ENCODE data around the gene SLC6A3.
"Not testable (repeated sequence)": the region's sequence is repeated elsewhere in the genome, so short reads cannot be mapped to it uniquely, and the experiment has no call there.

Gene SLC6A3

GRCh38 chr5:1370006-1370405 is 75.2 kb downstream of the SLC6A3 start:
- DNase-seq (ENCODE audit: low read depth), result no peak

GRCh38 chr5:1368756-1369155 is 76.5 kb downstream of the SLC6A3 start:
- no peak for DNase-seq (ENCODE audit: low read depth)

DNA sequence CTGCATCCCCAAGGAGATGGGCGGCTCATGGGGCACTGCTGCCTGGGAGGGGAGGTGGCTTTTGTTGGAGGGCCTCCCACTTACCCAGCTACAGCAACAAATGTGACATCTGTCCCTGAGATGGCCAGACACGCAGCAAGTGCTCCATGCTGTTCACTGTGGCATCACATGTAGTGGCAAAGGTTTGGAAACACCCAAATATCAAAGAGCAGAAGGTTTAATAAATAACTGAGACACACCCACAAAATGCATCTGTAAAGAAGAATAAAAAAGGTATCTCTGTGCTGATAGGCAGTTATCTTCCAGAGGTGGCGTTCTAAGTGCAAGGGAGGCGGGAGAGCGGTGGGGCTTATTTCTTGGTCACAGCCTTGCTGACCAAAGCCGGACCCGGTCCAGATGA is 77.0 kb downstream of the SLC6A3 start:
- no peak for DNase-seq (ENCODE audit: low read depth)

DNA sequence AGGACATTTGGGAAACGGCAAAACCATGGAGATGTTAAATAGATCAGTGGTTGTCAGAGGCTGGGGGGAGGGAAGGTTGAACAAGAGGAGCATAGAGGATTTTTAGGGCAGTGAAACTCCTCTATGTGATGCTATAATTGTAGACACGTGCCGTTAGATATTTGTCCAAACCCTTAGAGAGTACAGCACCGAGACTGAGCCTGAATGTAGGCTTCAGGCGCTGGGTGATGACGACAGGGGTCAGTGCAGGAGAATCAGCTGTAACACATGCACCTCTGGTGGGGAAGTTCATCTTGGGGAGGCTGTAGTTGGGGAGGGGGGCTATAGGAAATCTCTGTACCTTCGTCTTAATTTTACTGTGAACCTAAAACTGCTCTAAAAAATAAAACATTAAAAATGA is 78.1 kb downstream of the SLC6A3 start:
- no peak for DNase-seq (ENCODE audit: low read depth)

DNA sequence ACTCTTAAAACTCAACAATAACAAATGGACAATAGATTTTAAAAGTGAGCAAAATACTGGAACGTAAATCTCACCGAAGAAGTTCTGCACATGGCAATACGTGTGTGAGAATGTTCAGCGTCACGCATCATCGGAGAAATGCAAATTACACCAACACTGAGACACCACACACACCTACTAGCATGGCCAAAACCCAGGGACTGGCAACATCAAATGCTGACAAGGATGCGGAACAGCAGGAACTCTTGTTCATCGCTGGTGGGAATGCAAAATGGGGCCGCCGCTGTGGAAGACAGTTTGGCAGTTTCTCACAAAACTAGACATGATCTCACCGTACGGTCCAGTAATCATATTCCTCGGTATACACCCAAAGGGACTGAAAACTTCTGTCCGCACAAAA is 78.7 kb downstream of the SLC6A3 start:
- no peak for DNase-seq (ENCODE audit: low read depth)

DNA sequence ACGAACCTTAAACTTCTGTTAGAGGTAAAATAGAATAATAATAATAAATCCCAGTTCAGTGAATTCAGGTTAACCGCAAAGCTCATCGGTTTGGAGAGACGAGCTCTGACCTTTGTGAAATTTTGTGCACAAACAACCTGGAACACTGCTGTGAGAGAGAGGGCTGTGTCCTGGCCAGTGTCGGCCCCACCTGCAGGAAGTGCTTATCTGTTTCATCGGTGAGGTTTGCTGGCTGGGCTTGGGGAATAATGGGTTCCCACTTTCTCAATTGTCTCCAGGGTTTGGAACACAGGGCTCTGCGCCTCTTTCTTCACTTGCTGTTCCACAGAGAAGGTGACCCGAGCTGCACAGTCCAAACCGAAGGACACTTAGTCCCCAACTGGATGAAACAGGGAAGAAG is 81.0 kb downstream of the SLC6A3 start:
- DNase-seq (ENCODE audit: low read depth), result no peak

DNA sequence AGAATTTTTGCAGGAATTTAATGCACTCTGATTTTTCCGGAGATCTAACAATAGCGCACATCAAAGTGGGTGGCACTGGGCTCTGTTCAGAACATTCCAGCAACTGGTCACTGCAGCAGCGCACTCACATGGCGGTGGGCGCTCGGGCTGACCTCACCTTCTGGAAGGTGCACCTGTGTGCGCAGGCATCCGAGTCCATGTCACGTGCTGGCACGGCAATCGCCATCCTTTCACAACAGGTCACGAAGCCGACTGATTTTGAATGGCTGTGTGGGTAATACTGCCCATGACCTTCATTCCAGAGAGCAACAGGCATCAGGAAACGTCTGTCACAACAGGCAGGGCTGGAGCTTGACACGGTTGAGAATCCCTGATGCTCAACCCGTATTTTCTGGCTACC is 81.7 kb downstream of the SLC6A3 start:
- no peak for DNase-seq (ENCODE audit: low read depth)

DNA sequence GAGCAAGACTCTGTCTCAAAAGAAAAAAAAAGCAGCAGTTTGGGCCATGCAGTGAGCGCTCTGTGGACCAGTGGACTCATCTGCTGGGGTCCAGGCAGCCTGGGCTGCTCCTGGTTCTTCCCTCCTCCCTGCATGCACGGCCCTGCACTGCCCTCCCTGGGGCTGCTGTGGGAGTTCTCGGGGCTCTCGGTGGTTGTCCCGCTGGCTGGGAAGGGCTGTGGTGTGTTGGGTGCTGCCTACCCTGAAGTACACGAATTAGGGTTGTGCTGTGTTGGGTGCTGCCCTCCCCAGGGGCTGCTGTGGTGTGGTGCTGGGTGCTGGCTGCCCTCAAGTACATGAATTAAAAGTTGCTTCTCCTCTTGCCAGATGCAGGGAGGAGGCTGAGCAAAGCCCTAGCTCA is 82.1 kb downstream of the SLC6A3 start:
- DNase-seq (ENCODE audit: low read depth), result no peak

DNA sequence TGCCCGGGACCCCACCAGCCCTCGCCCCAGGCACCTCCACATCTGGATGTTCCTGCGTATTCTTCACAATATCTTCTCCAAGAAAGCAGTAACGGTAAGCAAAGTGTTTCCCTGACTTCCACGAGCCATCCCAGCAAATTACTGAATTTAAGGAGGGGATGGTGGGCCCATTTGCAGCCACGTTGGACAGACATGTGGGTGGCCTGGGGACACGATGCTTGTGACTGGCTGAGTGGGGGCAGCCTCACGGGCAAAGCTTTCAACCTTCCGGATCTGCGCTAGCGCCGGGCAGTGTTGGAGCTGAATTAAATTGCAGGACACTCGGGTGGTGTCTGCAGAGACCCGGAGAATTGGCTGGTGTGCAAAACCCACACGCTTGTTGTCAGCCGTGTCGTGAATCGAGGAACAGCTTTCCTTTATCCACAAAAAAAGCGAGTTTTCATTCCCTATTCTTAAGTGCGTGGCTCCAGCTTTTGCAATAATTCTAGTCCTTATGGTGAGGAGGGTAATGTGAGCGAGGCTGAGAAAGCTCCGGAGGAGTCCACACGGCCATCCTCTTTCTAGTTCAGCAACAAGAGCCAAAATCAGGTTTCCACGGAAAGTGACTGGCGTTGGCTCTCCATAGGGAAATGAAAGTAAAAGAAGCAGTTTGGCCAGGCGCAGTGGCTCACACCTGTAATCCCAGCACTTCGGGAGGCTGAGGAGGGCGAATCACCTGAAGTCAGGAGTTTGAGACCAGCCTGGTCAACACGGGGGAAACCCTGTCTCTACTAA is 82.8 kb downstream of the SLC6A3 start:
- no peak for DNase-seq (ENCODE audit: low read depth)

DNA sequence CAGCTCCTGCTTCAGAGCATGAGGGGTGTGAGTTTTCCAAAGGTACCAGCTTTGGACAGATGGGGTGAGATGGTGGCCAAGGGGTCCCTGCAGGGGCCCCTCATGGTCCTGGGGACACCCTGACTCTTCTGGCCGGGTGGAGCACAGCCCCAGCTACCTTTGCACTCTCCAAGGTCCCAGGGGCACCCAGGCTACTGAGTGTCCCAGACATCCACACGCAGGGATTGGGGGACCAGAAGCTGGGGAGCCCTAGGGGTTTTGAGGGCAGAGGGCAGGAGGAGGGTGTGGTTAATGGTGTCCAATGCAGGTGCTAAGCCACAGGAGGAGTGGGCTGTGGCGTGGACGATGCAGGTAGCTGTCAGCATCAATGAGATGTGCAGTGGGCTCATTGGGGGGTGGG is 84.4 kb downstream of the SLC6A3 start:
- no peak for DNase-seq (ENCODE audit: low read depth)

- DNase-seq (ENCODE audit: low read depth), result not testable (repeated sequence)
Observed at GRCh38 chr5:1360367-1360766, 84.9 kb downstream of the SLC6A3 start.

- no peak for DNase-seq (ENCODE audit: low read depth)
Observed at GRCh38 chr5:1359713-1360112, 85.5 kb downstream of the SLC6A3 start.

GRCh38 chr5:1359031-1359645 is 86.1 kb downstream of the SLC6A3 start:
- DNase-seq (ENCODE audit: low read depth), result no peak

DNA sequence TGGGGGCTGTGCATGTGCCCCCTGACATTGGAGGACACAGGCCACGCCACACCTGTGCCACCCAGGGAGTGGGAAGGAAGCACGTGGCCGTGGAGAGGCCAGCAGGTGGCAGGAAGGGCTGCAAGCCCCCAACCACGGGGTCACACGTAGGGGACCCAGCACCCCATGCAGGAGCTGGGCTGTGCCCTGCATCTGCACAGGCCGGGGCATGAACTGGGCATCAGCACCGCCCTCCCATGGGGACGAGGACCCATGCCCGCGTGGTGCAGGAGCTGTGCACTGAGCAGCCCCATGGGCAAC is 86.6 kb downstream of the SLC6A3 start:
- DNase-seq (ENCODE audit: low read depth), result no peak

DNA sequence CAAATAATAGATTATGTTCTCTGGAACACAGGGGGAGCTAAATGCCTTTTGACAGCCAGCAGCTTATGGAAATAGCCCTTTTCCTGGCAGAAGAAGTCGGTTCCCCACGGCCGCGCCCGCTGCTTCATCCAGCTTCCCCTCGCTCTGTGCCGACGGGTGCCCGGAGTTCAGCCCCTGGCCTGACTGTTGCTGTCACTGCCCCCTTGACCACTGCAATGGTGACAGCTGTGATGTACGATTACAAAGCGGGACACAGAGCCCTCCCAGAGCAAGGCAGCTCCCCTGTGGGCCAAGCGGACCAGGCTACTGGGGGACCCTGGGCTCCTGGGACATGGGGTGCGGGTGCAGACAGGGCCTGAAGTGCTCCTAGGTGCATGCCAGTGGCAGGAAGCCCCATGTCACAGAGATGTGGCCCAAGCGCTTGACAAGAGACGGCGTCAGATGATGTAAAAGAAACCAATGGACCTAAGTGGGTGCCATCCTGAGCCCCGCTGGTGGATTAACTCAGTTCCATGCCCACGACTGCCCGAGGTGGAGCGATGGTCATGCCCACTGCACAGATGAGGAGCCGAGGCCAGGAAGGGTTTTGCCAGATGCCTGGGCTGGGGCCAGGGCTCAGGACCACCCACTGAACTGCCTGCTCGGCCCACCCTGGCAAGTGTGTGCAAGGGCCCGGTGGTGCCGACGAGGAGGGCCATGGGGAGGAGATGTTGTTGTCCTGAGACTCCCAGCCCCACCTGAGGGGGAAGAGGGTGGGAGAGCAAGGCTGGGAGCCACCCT is 87.1 kb downstream of the SLC6A3 start:
- no peak for DNase-seq (ENCODE audit: low read depth)

- no peak for DNase-seq (ENCODE audit: low read depth)
Observed at GRCh38 chr5:1356873-1357787, 88.1 kb downstream of the SLC6A3 start.

DNA sequence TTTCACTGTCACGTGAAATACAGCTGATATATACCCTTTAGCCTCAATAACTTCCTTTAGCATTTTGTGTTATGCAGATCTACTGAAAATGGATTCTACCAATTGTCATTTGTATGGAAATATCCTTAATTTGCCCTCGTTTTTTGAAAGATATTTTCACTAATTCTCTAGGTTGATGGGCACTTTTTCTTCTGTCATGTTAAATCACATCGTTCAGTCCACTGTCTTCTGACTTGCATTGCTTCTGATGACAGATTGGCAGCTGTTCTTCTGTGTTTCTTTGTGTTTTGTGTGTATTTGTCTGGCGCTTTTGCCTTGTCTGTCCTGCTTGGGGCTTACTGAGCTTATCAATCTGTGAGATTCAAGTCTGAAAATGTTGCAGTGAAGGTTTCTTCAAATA is 90.7 kb downstream of the SLC6A3 start:
- DNase-seq (ENCODE audit: low read depth), result no peak

DNA sequence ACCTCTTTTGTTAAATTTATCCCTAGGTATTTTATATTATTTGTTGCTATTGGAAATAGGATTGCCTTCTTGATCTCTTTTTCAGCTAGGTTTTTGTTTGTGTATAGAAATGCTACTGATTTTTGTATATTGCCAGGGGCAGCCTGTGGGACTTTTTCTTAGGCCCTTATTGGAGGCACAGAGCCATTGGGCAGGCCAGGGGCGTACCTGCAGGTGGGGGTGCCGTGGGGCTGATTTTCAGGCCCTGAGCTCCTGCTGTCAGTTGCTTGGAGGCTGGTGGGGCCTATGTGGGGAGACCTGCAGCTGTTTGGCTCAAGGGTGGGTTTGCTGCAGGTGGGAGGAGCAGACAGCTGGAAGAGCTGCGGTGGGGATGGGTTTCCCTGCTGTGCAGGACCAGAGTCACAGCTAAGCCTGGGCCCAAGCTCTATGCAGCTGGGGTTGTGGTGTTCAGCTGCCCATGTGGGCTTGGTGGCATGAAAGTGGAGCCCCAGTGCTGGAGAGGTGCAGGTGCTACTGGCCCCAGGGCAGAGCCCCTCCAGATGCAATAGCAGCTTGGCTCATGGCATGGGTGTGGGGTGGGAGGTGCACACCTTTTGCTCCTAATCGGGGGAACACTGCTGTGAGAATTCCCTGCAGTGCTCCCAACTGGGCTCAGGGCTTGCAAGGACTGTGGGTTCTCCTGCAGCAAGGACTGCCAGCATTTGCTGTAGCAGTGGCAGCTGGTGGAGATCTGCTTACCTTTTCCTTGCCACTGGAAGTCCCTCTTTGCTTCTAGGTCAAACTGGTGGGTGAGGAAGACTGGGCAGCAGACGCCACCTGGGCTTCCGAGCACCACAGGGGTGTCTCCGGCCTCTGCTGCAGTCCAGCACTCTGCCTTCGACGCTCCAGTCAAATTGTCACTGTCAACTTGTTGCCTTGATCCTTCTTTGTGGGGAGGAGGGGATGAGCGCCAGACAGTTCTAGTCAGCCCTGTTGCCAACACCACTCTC is 92.7 kb downstream of the SLC6A3 start:
- no peak for DNase-seq (ENCODE audit: low read depth)

- no peak for DNase-seq (ENCODE audit: low read depth)
Observed at GRCh38 chr5:1351156-1351555, 94.1 kb downstream of the SLC6A3 start.

DNA sequence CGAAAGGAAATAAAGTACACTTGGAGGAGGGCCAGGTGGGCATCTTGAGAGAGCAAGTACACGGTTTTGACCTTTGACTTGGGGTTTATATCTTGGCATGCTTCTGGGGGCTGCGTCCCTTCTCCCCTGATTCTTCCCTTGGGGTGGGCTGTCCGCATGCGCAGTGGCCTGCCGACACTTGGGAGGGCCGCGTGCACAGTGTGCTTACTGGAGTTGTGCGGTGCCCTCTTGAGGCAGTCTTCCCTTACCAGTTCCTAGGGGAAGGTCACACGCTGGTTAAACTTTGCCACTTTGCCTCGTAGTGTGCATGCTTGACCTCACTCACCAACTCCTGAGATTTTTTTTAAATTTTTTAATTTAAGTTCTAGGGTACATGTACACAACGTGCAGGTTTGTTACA is 96.0 kb downstream of the SLC6A3 start:
- no peak for DNase-seq (ENCODE audit: low read depth)

DNA sequence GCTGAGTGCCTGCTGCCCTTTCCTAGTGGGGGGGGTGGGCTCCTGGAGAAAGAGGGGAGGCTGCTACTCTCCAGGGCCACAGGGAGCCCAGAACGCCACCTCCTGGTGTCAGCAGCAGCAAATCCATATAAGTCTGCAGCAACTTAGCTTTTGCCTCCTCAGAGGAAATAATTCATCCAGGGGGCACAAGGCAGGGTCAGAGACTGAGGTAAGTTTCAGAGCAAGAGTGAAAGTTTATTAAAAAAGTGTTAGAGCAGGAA is 96.3 kb downstream of the SLC6A3 start:
- no peak for DNase-seq (ENCODE audit: low read depth)

All from activated T-cell treated with anti-CD3 and anti-CD28 coated beads for 24 hours (primary cell).